Central memory CD4-positive, alpha-beta T cell (primary cell): Measurements from ENCODE around the gene AGGF1.
"Not testable (repeated sequence)": the region's sequence is repeated elsewhere in the genome, so short reads cannot be mapped to it uniquely, and the experiment has no call there.

Source experiments
- DNase-seq: peaks from one replicate; pipeline ENCODE4 v3.0.0; 2022

AGGF1 gene

GRCh38 chr5:77087484-77088261, 57.5 kb downstream of the AGGF1 start:
- DNase-seq: no peak

- no peak for DNase-seq
These were observed 65.0 kb downstream of the AGGF1 start for GRCh38 chr5:77095189-77095588.

GRCh38 chr5:77101298-77101697, 71.1 kb downstream of the AGGF1 start:
- DNase-seq: no peak

DNA sequence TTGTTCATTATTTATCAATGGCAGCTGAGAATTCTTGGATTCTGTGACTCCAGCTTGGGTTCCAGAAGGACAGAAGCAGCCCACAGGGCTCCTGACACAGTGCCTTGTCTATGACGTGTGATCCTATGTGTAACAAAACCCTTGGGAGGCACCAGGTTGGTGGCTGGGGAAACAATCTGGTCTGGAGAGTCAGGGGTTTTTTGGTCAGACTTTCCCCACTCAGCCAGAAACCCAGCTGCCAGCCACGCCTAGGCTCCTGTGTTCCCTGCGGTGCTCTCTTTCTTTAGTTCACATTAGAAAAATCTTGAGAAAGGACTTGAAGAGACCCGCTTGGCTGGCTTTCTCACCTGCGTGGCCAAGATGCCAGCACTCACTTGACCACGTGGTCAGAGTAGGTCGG, 72.3 kb downstream of the AGGF1 start:
- no peak for DNase-seq

DNA sequence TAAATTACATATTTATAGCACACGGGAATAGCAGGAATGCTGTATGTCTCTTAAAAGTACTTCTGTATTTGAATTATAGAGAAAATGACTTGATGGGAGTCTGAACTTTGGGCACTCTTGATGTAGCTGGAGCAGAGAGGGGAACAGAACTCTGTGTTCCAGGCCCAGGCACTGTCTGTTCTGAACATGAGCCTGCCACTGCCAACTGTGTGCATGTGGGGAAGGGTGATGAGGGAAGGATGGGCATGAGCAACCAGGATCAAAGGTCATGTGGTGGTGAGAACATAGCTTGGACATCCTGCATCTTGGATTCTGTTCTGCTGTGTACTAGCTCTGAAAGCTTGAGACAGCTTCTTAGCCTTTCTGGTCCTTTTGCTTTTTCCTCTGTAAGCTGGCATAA, 73.3 kb downstream of the AGGF1 start:
- DNase-seq: no peak

DNA sequence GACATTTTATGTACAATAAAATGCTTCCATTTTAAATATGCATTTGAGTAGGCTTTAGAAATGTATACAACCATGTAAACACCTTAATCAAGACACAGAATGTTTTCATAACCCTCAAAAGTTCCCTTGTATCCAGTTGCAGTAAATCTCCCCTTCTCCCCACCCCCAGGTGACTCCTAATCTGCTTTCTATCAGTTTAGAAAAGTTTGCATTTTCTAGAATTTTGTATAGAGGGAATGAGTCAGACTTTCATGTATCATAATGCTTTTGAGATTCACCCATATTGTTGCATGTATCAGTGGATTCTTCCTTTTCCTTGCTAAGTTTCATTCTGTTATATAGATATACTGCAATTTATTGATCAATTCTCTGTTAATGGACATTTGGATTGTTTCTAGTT, 74.6 kb downstream of the AGGF1 start:
- no peak for DNase-seq

DNA sequence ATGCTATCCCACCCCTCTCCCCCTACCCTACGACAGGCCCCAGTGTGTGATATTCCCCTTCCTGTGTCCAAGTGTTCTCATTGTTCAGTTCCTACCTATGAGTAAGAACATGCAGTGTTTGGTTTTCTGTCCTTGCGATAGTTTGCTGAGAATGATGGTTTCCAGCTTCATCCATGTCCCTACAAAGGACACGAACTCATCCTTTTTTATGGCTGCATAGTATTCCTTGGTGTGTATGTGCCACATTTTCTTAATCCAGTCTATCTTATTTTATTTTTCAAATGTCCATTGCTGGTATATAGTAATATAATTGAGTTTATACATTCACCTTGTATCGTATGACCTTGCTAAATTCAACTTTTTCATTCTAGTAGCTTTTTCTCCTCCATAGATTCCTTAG, 76.8 kb downstream of the AGGF1 start:
- not testable (repeated sequence) for DNase-seq
